ENCODE measurements around the gene VTCN1.

GRCh38 chr1:117128323-117129079, 82.2 kb downstream of the VTCN1 start:
- TF ChIP-seq POLR2A (IDR thresholded peaks at IDR 0.05; ENCODE audit: low read depth, low read length) = no peak
- no peak for TF ChIP-seq TAF1 (IDR thresholded peaks at IDR 0.05; ENCODE audit: borderline replicate concordance, low read depth, low read length)
